ENCODE measurements around the gene KCTD6.

The KCTD6 gene

GRCh38 chr3:58508437-58508836, 16.5 kb downstream of the KCTD6 start:
- no peak for TF ChIP-seq CTCF (IDR thresholded peaks at IDR 0.05; ENCODE audit: insufficient read depth, low read depth, low read length, missing control alignments)
- H3K4me3 ChIP-seq (ENCODE audit: low read length): no peak overlapping the region
- DNase-seq (ENCODE audit: low read depth): no peak

- TF ChIP-seq CTCF (IDR thresholded peaks at IDR 0.05; ENCODE audit: insufficient read depth, low read depth, low read length, missing control alignments): no peak
- H3K4me3 ChIP-seq (ENCODE audit: low read length): no peak overlapping the region
- no peak for DNase-seq (ENCODE audit: low read depth)
Observed at GRCh38 chr3:58514405-58514804, 22.5 kb downstream of the KCTD6 start.

- TF ChIP-seq CTCF (IDR thresholded peaks at IDR 0.05; ENCODE audit: insufficient read depth, low read depth, low read length, missing control alignments): no peak
- DNase-seq (ENCODE audit: low read depth): no peak
- no peak overlapping the region for H3K4me3 ChIP-seq (ENCODE audit: low read length)
Observed at GRCh38 chr3:58518291-58518789, 26.4 kb downstream of the KCTD6 start.

- TF ChIP-seq CTCF (IDR thresholded peaks at IDR 0.05; ENCODE audit: insufficient read depth, low read depth, low read length, missing control alignments): no peak
- DNase-seq (ENCODE audit: low read depth): no peak
Observed at GRCh38 chr3:58519668-58520402, 27.9 kb downstream of the KCTD6 start.

GRCh38 chr3:58520403-58521335, 28.8 kb downstream of the KCTD6 start:
- TF ChIP-seq CTCF (IDR thresholded peaks at IDR 0.05; ENCODE audit: insufficient read depth, low read depth, low read length, missing control alignments): no peak
- no peak overlapping the region for H3K4me3 ChIP-seq (ENCODE audit: low read length)
- no peak for DNase-seq (ENCODE audit: low read depth)

More at GRCh38 chr3:58519668-58520402, 27.9 kb downstream of the KCTD6 start:
- no peak overlapping the region for H3K4me3 ChIP-seq (ENCODE audit: low read length)

- no peak for DNase-seq (ENCODE audit: low read depth)
- TF ChIP-seq CTCF (IDR thresholded peaks at IDR 0.05; ENCODE audit: insufficient read depth, low read depth, low read length, missing control alignments): no peak
- no peak overlapping the region for H3K4me3 ChIP-seq (ENCODE audit: low read length)
Observed at GRCh38 chr3:58521336-58521670, 29.4 kb downstream of the KCTD6 start.

All from epithelial cell of esophagus (primary cell).